Osteocyte (in vitro differentiated cells): ENCODE data around the gene POLE3. TPM values are rescaled to one million over a fixed set of nuclear protein-coding genes. Genes with fewer than 3 reads are reported as not detected.

Source experiments
- DNase-seq: peaks from one replicate; pipeline ENCODE4 v3.0.0; 2021; ENCODE audit warnings: mixed read lengths; ENCODE audit not compliant: unreplicated experiment; ENCODE audit errors: extremely low spot score
- H3K27ac Mint-ChIP-seq: one replicate; pipeline ENCODE4 v1.8.0; 2021; ENCODE audit warnings: mild to moderate bottlenecking, mixed read lengths; ENCODE audit not compliant: unreplicated experiment
- H3K27me3 Mint-ChIP-seq: one replicate; pipeline ENCODE4 v1.8.0; 2021; ENCODE audit warnings: mixed read lengths; ENCODE audit not compliant: unreplicated experiment
- H3K36me3 Mint-ChIP-seq: one replicate; pipeline ENCODE4 v1.8.0; 2021; ENCODE audit warnings: mixed read lengths; ENCODE audit not compliant: unreplicated experiment
- H3K4me1 Mint-ChIP-seq: one replicate; pipeline ENCODE4 v1.8.0; 2021; ENCODE audit warnings: mixed read lengths; ENCODE audit not compliant: unreplicated experiment
- H3K4me3 Mint-ChIP-seq: one replicate; pipeline ENCODE4 v1.8.0; 2021; ENCODE audit warnings: mild to moderate bottlenecking, moderate library complexity, mixed read lengths; ENCODE audit not compliant: unreplicated experiment
- H3K9me3 Mint-ChIP-seq: one replicate; pipeline ENCODE4 v1.8.0; 2021; ENCODE audit warnings: mixed read lengths; ENCODE audit not compliant: unreplicated experiment
- CTCF ChIP-seq: fragments of 200-600 bp; sonication (generic); IDR thresholded peaks from 2 replicates; pipeline ENCODE4 v1.5.0; 2021; ENCODE audit warnings: antibody characterized with exemption, mild to moderate bottlenecking, moderate library complexity
- long read RNA-seq: library from polyadenylated mRNA; unstranded; transcript quantifications from one replicate; pipeline ENCODE4 v2.0.0, GENCODE V29; 2021
- total RNA-seq: library from RNA; stranded (reverse); gene quantifications from 2 replicates; pipeline ENCODE4 v1.2.1, GENCODE V29; 2021

The POLE3 gene
- total RNA-seq: 32.0 and 35.5 TPM in 2 replicates
- long read RNA-seq, transcript POLE3-201 (4 exons, 2,109 nt): major isoform, 116 of 137 reads
- long read RNA-seq, partial matches to known transcripts: 15 of 137 reads
- long read RNA-seq, other reads (novel, unspliced or antisense): 1 of 137 reads

GRCh38 chr9:113410207-113410864 lies at the start of gene POLE3, which contains the start of gene C9orf43:
Gene POLE3 (minus strand): TSS chr9:113410675. CDS start chr9:113410293, 382 bp downstream.
Gene C9orf43 (plus strand): TSS chr9:113410747. CDS start chr9:113413494, 2,747 bp downstream.
- H3K4me3 Mint-ChIP-seq: peak within 1 kb of the TSS; percentile 99
- H3K9me3 Mint-ChIP-seq: no peaks in the 10 kb centered on the region
- DNase-seq: peak; percentile 97
- peak within 1 kb of the TSS; percentile 100 for H3K27ac Mint-ChIP-seq
- peaks cover 11% of the 10 kb centered on the region for H3K36me3 Mint-ChIP-seq
- peak; percentile 8 for TF ChIP-seq CTCF
- no peaks in the 10 kb centered on the region for H3K27me3 Mint-ChIP-seq
- peaks cover 19% of the 10 kb centered on the region for H3K4me1 Mint-ChIP-seq

GRCh38 chr9:113456235-113456634 lies 45.8 kb upstream of the POLE3 start:
- DNase-seq: no peak
- Mint-ChIP-seq H3K27ac (peak overlapping the region; percentile 95), H3K36me3 (no peaks in the 10 kb centered on the region), H3K4me1 (peaks cover 30% of the 10 kb centered on the region), H3K4me3 (no peak overlapping the region), H3K27me3 (peaks cover 3% of the 10 kb centered on the region), H3K9me3 (no peaks in the 10 kb centered on the region)
- TF ChIP-seq CTCF: no peak

- no peaks in the 10 kb centered on the region for H3K27me3 Mint-ChIP-seq
- peak overlapping the region; percentile 95 for H3K27ac Mint-ChIP-seq
- TF ChIP-seq CTCF: no peak
- peak; percentile 53 for DNase-seq
- no peaks in the 10 kb centered on the region for H3K9me3 Mint-ChIP-seq
- H3K4me1 Mint-ChIP-seq: peaks cover 30% of the 10 kb centered on the region
- no peak overlapping the region for H3K4me3 Mint-ChIP-seq
- no peaks in the 10 kb centered on the region for H3K36me3 Mint-ChIP-seq
These were observed 44.7 kb upstream of the POLE3 start for GRCh38 chr9:113454914-113455761.

- Mint-ChIP-seq H3K36me3 (no peaks in the 10 kb centered on the region), H3K27me3 (no peaks in the 10 kb centered on the region), H3K9me3 (no peaks in the 10 kb centered on the region), H3K4me1 (peaks cover 27% of the 10 kb centered on the region), H3K4me3 (no peak overlapping the region), H3K27ac (no peak overlapping the region)
- TF ChIP-seq CTCF: no peak
- DNase-seq: no peak
These were observed 41.7 kb upstream of the POLE3 start for GRCh38 chr9:113452113-113452605.
